Measurements from ENCODE around the gene CYB561. TPM values are rescaled to one million over a fixed set of nuclear protein-coding genes. Genes with fewer than 3 reads are reported as not detected.

Gene CYB561
- total and polyA plus RNA-seq, 2 donors (not counting 3 experiments of a cell fraction or from before 2014, with no cell fraction given): 34.9 to 71.1 TPM

- H3K9me1 ChIP-seq (replicated peaks; ENCODE audit: control insufficient read depth, extremely low read depth, insufficient read depth, low read length): no peaks in the 10 kb centered on the region
- no peak overlapping the region for H3K4me2 ChIP-seq (ENCODE audit: insufficient read depth, low read length)
- POLR2A ChIA-PET: interaction anchor here (0.6 to 1.3 kb wide), 2 partner anchors 15 to 45 kb away, joined by 3 read pairs; partner anchors contain the start of gene ACE
- FAIRE-seq: no peak
- BruUV-seq (replicated peaks): no TSS peak
- no peak overlapping the region for H3K9ac ChIP-seq (replicated peaks; ENCODE audit: extremely low read depth, insufficient read depth, low read length)
- TF ChIP-seq JUN (IDR thresholded peaks at IDR 0.05; ENCODE audit: borderline replicate concordance, insufficient read depth, insufficient read length, low read depth) (no peak), EZH2 (IDR thresholded peaks at IDR 0.05; ENCODE audit: borderline replicate concordance, low read depth, low read length, severe bottlenecking) (no peak), POLR2AphosphoS5 (IDR thresholded peaks at IDR 0.05; ENCODE audit: insufficient read depth, low read depth, low read length) (no peak), POLR2A (IDR thresholded peaks at IDR 0.05; ENCODE audit: low read depth, low read length) (no peak), MYC (IDR thresholded peaks at IDR 0.05; ENCODE audit: low read depth, low read length) (no peak), GATA2 (IDR thresholded peaks at IDR 0.05; ENCODE audit: insufficient read depth, insufficient read length, low read depth, low read length) (no peak), FOS (IDR thresholded peaks at IDR 0.05; ENCODE audit: borderline replicate concordance, insufficient read depth, low read length) (no peak)
- TF ChIP-seq, protein P1, sequence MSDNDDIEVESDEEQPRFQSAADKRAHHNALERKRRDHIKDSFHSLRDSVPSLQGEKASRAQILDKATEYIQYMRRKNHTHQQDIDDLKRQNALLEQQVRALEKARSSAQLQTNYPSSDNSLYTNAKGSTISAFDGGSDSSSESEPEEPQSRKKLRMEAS (IDR thresholded peaks at IDR 0.05; ENCODE audit: insufficient read depth, insufficient read length): no peak
- TF ChIP-seq, protein P2, sequence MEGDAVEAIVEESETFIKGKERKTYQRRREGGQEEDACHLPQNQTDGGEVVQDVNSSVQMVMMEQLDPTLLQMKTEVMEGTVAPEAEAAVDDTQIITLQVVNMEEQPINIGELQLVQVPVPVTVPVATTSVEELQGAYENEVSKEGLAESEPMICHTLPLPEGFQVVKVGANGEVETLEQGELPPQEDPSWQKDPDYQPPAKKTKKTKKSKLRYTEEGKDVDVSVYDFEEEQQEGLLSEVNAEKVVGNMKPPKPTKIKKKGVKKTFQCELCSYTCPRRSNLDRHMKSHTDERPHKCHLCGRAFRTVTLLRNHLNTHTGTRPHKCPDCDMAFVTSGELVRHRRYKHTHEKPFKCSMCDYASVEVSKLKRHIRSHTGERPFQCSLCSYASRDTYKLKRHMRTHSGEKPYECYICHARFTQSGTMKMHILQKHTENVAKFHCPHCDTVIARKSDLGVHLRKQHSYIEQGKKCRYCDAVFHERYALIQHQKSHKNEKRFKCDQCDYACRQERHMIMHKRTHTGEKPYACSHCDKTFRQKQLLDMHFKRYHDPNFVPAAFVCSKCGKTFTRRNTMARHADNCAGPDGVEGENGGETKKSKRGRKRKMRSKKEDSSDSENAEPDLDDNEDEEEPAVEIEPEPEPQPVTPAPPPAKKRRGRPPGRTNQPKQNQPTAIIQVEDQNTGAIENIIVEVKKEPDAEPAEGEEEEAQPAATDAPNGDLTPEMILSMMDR (IDR thresholded peaks at IDR 0.05; ENCODE audit: extremely low read depth in 1 of 2, insufficient read depth in 1 of 2, low read depth in 1 of 2, low read length in 2 of 2): no peak
- no peak for DNase-seq (ENCODE audit: low read depth, low spot score)
- CTCF ChIA-PET: interaction anchor here (1.2 to 15.0 kb wide), 3 partner anchors 25 to 181 kb away, joined by 3 to 540 read pairs (median 18); partner anchors contain the start of gene ACE
- no peak overlapping the region for H2AFZ ChIP-seq (ENCODE audit: low read depth, low read length)
- no peak overlapping the region for H3K27ac ChIP-seq (ENCODE audit: insufficient read depth, low read depth, low read length)
- dilution Hi-C loops (cut with MboI; ENCODE audit: extremely low pct_ligation_motif_present, low sequenced_read_pairs): no loop called here
- intact Hi-C loops (cut with micrococcal nuclease): no loop called here
- H3K9me3 ChIP-seq (replicated peaks; ENCODE audit: control insufficient read depth, insufficient read depth, low read length): no peaks in the 10 kb centered on the region
- no peaks in the 10 kb centered on the region for H4K20me1 ChIP-seq (replicated peaks; ENCODE audit: control insufficient read depth, extremely low read depth, insufficient read depth, low read length)
- peaks cover 0 to 6% of the 10 kb centered on the region in 2 experiments for H3K36me3 ChIP-seq (ENCODE audit: control insufficient read depth in 2 of 2, extremely low read depth in 1 of 2, insufficient read depth in 2 of 2, low read length in 2 of 2)
- no peak overlapping the region for H3K4me3 ChIP-seq (replicated peaks in 1 of 3; ENCODE audit: insufficient read depth in 1 of 3, low read depth in 1 of 3, low read length in 3 of 3)
- H3K4me1 ChIP-seq (ENCODE audit: control insufficient read depth, extremely low read depth, insufficient read depth, low read length): peaks cover 35% of the 10 kb centered on the region
- no peaks in the 10 kb centered on the region for H3K27me3 ChIP-seq (ENCODE audit: control insufficient read depth in 2 of 2, insufficient read depth in 2 of 2, low read length in 2 of 2)
- no peaks in the 10 kb centered on the region for H3K79me2 ChIP-seq (ENCODE audit: control insufficient read depth, insufficient read depth, low read length)
Measured at GRCh38 chr17:63431618-63431938, 14.5 kb downstream of the CYB561 start.

Measured in endothelial cell of umbilical vein (primary cell).